GM21717 (cell line): ENCODE measurements around the gene TMEM239.
"Not testable (repeated sequence)": the region's sequence is repeated elsewhere in the genome, so short reads cannot be mapped to it uniquely, and the experiment has no call there.

Experiments
- ATAC-seq: cut with Tn5 transposase; IDR thresholded peaks from one replicate; pipeline ENCODE4 v1.9.1; 2021; ENCODE audit warnings: mild to moderate bottlenecking, moderate library complexity; ENCODE audit not compliant: unreplicated experiment

Gene TMEM239

GRCh38 chr20:2799688-2800520, 16.3 kb upstream of the TMEM239 start:
- ATAC-seq: no peak

GRCh38 chr20:2800521-2801285, 15.5 kb upstream of the TMEM239 start, which contains the start of gene CPXM1:
CPXM1 (minus strand) TSS chr20:2800627; CDS start chr20:2800572, 55 bp downstream.
- ATAC-seq: no peak

GRCh38 chr20:2801286-2801728, 14.9 kb upstream of the TMEM239 start:
- ATAC-seq: no peak

- ATAC-seq: no peak
These were observed 11.9 kb upstream of the TMEM239 start for GRCh38 chr20:2804041-2804828.

- ATAC-seq: no peak
These were observed 11.1 kb upstream of the TMEM239 start for GRCh38 chr20:2804852-2805688.

- ATAC-seq: no peak
These were observed 10.3 kb upstream of the TMEM239 start for GRCh38 chr20:2805689-2806350.

GRCh38 chr20:2806351-2806701, 9.8 kb upstream of the TMEM239 start:
- ATAC-seq: no peak

GRCh38 chr20:2807019-2807418, 9.1 kb upstream of the TMEM239 start:
- ATAC-seq: no peak

GRCh38 chr20:2807929-2808328, 8.2 kb upstream of the TMEM239 start:
- not testable (repeated sequence) for ATAC-seq

- no peak for ATAC-seq
These were observed 6.5 kb upstream of the TMEM239 start for GRCh38 chr20:2809690-2810089.

GRCh38 chr20:2812189-2812588, 4.0 kb upstream of the TMEM239 start:
- ATAC-seq: no peak

GRCh38 chr20:2814076-2814475, 2.1 kb upstream of the TMEM239 start:
- ATAC-seq: no peak

GRCh38 chr20:2814587-2815051, 1.5 kb upstream of the TMEM239 start, which contains the start of gene C20orf141:
C20orf141 (plus strand) TSS chr20:2814987; CDS start chr20:2815185, 198 bp downstream.
- ATAC-seq: no peak

- ATAC-seq: no peak
These were observed 793 bp upstream of the TMEM239 start for GRCh38 chr20:2815242-2815900.

- no peak for ATAC-seq
These were observed 598 bp downstream of the TMEM239 start for GRCh38 chr20:2816583-2817340.

- ATAC-seq: no peak
These were observed 1.2 kb downstream of the TMEM239 start for GRCh38 chr20:2817341-2817726.

- no peak for ATAC-seq
These were observed 1.9 kb downstream of the TMEM239 start for GRCh38 chr20:2817891-2818595.
